CD4-positive, alpha-beta T cell treated with Interleukin-17A for 4 hours (primary cell): ENCODE measurements around the gene NPR2.
A peak's percentile ranks its signal among the peaks of the same experiment; 100 is the strongest.

ENCODE experiments used
- DNase-seq: peaks from one replicate; pipeline ENCODE4 v3.0.0-alpha.2; 2020; ENCODE audit warnings: mixed read lengths

Gene NPR2

GRCh38 chr9:35834260-35835215, 43.1 kb downstream of the NPR2 start:
- DNase-seq = no peak

DNA sequence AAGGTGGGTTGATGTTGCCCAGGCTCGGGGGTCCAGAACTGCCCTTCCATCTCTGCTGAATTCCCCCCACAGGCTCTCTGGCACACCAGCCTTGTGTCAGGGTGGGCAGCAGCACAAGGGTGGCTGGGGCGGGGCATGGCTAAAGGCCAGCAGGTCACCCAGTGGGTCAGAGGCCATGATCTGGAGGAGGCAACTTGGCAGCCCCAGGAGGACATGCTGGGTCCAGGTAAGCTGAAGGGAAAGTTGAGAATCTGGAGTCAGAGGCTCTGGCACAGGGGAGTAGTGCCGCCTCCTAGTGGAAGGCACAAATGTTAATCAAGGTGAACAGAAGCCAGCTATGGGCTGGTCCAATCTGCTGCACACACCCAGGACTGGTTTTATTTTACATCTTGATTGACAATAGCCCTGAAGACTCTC, 43.8 kb downstream of the NPR2 start:
- DNase-seq = peak; percentile 20

DNA sequence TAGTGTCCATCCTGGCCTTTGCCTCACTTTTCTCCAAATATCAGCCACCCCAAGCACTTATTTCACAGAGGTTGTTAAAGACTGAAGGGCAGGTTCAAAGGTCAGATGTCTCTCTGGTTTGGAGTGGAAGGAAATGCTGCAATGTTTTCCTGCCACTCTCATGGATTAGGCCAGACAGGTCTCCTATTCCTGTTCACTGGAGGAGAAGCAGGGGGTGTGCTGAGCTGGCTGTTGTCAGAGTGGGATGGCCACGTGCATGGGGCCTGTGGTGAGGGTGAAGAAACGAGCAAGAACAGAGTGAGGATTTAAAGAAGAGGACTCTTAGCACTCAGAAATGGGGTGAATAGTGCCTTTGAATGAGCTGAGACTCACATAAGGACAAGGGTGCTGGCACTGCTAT, 44.4 kb downstream of the NPR2 start:
- DNase-seq = no peak

- no peak for DNase-seq
These were observed 45.2 kb downstream of the NPR2 start for GRCh38 chr9:35836595-35836994.

- no peak for DNase-seq
These were observed 48.5 kb downstream of the NPR2 start for GRCh38 chr9:35839926-35840325.

DNA sequence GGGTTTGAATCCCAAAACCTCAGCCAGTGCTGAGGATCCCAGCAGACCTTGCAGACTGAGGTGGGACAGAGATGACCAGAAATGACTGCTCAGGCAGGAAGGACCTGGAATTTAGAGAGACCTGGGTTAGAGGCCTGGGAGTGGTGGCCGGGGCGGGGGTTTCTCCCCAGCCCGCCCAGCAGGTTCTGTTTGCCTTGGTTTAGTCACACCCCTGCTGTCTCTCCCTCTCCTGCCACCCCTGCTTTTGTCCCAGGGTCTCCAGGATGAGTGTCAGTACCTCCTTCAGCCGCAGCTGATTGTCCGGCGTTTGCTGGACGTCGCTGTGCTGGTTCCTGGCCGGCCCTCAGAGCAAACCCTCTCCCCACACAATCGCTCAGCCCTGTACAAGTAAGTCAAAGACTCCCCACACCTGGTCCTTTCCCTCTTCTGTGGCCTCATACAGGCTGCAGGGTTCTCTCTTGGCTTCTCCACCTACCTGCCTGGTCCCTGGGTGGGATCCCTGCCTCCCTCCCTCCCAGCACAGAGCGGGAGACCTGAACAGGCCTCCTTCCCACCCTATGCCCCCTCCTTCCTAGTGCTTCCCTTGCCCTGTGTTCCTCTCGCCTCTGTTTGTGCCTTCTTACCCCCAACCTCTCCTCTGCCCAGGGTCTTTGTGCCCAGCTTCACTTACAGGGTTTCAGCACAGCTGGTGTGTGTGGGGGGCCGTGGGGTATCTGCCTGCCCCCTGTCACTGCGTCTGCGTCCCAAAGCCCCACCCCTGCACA, 49.7 kb downstream of the NPR2 start:
- DNase-seq = no peak

GRCh38 chr9:35841645-35841900, 50.2 kb downstream of the NPR2 start:
- no peak for DNase-seq

GRCh38 chr9:35842020-35842745, 50.8 kb downstream of the NPR2 start:
- DNase-seq = no peak

DNA sequence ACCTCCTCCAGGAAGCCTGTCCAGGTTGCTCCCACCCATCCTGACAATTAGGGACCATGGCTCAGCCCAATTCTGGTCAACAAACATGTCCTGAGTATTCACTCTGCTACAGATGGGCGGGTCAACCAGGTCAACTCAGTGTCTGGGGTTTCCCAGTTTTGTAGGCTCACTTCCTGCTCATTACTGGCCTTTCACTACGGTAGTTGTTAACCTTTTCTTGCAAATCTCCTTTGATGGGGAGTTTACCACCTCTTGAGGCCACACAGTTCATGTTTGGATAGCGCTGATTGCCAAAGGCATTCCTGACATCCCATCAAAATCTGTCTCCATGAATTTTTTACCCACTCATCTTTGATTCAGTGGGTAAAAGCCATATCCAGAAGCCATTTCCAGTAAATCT, 51.4 kb downstream of the NPR2 start:
- no peak for DNase-seq

DNA sequence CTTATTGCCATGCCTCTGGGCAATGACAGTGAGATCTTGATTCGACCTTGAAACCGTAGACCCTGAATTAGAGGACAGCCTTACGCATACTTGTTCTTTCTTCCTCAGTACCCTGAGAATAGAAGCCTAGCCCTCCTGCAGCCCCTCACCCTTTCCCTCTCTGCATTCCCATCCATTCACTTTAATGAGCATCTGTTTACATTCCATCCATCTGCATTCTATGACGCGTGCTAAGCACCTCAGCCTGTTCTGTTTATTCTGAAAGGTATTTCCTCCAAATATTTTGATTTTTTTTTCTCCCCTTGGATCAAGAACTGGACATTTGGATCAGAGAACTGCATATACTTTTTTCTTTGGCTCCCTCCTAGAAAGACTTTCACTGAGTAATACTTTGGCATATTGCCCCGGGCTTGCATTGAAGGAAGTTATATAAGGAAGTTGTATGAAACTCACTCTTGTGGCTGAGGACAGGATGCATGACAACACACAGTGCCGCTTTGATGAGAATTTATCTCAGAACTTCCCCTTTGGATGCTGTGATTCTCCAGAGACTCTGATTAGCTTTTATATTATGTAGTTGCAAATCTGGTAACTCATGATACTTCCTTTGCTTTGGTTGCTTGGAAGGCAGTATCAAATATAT, 53.4 kb downstream of the NPR2 start:
- peak; percentile 67 for DNase-seq

DNA sequence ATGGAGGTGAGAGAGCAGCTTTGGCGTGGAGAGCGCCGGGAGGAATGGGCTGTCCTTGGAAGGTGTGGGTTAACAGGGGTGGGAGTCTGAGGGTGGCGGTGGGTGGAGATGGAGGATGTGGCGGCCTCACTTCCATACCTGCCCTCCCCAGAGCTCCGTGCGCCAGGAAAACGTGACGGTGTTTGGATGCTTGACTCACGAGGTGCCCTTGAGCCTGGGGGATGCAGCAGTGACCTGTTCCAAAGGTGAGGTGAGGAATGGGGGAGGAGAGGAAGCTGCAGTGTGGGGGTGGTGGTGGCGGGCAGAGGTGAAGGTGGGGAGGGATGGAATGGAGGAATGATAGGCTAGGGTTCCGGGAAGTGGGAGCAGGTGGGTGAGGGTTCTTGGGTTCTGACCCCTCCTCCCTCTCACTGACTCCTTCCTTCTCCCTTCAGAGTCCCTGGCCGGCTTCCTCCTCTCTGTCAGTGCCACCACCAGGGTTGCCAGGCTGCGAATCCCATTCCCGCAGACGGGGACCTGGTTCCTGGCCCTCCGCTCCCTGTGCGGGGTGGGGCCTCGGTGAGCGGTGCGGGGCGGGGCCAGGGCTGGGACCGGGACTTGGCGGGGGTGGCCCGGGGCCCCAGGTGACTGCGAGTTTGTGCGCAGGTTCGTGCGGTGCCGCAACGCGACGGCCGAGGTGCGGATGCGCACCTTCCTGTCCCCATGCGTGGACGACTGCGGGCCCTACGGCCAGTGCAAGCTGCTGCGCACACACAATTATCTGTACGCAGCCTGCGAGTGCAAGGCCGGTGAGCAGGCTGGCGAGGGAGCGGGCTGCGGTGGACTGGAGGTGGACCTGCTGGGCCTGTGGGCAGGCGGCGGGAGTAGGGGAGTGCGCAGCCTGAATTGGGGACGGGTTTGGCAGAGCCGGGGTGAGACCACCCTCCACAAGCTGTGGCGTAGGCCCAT, 54.7 kb downstream of the NPR2 start:
- no peak for DNase-seq

GRCh38 chr9:35847792-35848572, 56.6 kb downstream of the NPR2 start:
- no peak for DNase-seq

DNA sequence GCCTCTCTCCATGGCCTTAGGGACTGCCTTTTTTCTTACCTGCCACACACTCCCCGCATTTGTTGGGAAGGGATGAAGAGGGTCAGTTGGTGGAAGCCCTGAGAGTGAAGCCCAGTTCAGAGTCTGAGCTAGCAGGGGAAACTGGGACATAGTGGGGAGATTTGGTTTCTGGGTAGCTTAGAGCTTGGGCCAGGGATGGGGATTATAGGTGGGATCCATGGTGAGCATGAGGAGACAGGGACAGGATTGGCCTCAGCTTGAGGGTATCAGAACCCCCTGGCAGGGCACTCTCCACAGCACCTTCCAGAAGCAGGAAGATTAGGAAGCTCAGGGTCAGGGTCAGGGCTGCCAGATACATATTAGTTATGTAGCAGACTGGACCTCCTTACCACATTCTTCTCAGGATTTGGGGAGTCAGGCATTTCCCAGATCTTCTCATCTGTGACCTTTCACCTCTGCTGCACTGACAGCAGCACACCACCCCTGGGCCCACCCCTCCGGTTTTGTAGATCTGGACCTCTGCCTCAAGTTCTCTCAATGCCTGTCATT, 61.0 kb downstream of the NPR2 start:
- no peak for DNase-seq

DNA sequence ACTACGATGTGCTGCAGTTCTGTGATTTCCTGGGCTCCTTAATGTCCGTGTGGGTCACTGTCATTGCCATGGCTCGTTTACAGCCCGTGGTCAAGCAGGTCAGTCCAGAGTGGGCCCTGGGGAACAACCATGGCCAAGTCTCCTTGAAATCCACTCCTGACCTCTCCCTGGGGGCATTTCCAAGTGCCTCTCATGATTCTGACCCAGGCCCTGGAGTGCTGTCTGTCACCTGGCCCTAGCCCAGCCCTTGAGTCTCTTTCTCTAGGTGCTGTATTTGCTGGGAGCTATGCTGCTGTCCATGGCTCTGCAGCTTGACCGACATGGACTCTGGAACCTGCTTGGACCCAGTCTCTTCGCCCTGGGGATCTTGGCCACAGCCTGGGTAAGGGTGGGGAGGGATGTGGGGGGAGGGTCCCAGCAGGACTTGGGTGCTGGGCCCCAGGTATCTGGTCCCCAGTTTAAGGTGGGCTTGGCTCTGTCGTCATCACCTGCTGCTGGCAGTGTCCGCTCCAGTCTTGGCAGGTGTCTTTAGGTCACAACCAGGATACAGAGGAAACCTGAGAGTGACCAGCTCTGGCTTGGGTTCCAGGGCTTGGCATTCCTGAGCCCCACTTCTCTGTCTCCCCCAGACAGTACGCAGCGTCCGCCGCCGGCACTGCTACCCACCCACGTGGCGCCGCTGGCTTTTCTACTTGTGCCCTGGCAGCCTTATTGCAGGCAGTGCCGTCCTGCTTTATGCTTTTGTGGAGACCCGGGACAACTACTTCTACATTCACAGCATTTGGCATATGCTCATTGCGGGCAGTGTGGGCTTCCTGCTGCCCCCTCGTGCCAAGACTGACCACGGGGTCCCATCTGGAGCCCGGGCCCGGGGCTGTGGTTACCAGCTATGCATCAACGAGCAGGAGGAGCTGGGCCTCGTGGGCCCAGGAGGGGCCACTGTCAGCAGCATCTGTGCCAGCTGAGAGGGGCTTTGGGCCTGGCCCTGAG, 61.8 kb downstream of the NPR2 start:
- DNase-seq = no peak

DNA sequence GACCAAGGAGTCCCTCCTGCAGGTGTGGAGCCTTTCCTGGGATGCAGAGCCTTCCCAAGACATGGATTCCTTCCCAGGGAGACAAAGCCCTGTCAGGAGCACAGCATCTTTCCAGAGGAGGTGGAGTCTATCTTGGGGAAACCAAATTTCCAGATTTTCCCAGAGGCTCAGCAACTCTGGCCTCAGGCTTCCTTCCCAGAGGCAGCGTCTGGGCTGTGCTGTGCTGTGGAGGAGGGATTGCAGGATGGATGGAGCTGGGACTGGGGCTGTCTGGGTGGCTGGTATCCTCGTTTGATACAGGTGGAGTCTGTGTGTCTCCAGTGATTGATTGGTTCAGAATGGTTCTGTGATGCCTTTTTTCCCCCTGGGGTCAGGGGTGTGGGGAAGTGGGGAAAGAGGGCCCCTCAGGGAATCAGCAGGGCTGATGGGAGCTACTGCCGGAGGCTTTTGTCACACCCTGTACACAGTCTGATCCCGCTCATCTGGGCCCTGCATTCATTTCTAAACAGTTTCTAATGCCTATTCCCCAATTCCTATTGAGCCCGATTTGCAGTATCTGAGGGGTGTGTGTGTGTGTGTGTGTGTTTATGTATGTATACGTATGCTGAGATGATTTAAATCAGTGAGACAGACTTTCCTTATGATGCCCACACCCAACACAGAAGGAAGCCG, 62.8 kb downstream of the NPR2 start:
- DNase-seq = no peak

DNA sequence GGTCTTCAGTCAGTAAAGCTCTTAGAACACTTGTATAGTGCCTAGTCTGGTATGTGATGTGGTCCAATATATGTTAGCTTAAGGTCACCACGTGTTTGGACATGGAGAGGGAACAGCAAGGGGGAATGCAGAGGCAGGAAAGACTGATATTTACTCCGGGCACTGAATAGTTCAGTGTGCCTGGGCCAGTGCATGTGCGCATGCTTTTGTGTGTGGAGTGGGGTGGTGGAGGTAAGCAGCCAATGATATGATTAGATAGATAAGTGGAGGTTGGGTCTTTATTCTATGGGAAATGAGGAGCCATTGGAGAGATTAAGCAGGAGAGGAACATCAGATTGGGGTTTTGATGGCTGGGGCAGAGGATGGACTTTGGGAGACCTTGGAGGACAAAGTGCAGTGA, 64.8 kb downstream of the NPR2 start:
- DNase-seq = no peak

DNA sequence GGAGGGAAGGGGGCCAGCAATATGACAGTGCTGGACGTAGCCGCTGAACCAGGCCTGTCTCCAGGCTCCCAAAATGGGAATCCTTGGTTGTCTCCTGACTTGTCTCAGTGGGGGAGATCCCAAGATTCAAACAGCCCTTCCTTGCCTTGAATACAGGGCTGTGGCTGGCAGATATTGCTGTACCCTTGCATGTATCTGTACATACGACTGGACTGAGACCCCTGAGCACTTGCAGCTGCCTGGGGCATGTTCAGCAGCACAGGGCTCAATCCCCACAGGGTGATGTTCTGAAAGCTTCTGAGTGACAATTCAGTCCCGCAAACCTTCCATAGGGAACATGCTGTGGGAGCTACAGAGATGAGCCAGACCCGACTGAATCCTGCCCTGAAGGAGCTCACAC, 65.5 kb downstream of the NPR2 start:
- no peak for DNase-seq

DNA sequence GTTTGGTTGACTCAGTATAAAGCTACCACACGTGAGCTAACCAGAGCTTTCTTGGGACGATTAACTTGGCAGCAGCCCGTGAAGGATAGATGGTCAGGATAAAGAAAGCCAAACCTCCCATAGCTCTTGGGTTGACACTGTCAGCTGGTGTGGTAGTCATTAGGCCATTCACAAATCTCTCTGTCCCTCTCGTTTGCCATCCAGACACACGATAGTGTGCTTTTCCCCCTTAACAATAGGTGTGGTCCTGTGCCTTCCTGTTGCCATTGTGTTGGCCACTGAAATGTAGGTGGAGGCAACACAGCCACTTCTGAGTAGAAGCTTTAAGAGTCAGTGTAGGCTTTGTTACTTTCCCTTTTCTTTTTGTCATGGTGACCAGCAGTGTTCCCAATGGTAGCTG, 67.1 kb downstream of the NPR2 start:
- no peak for DNase-seq
